GM21360 (cell line): ENCODE measurements around the gene SMIM38.

ENCODE experiments used
- ATAC-seq: cut with Tn5 transposase; IDR thresholded peaks from one replicate; pipeline ENCODE4 v1.9.1; 2021; ENCODE audit warnings: mild to moderate bottlenecking, moderate library complexity; ENCODE audit not compliant: unreplicated experiment

The SMIM38 gene

GRCh38 chr11:69155302-69156234 lies at the start of gene SMIM38:
SMIM38 (plus strand) TSS chr11:69155935; CDS start chr11:69157847, 1,912 bp downstream.
- ATAC-seq, result no peak

GRCh38 chr11:69106031-69106811 lies 49.5 kb upstream of the SMIM38 start:
- ATAC-seq, result no peak

- no peak for ATAC-seq
These were observed 48.3 kb upstream of the SMIM38 start for GRCh38 chr11:69107413-69107812.

- ATAC-seq, result no peak
These were observed 47.7 kb upstream of the SMIM38 start for GRCh38 chr11:69108030-69108429.

GRCh38 chr11:69108559-69108958 lies 47.2 kb upstream of the SMIM38 start:
- ATAC-seq, result no peak

- ATAC-seq, result no peak
These were observed 46.6 kb upstream of the SMIM38 start for GRCh38 chr11:69109101-69109500.

DNA sequence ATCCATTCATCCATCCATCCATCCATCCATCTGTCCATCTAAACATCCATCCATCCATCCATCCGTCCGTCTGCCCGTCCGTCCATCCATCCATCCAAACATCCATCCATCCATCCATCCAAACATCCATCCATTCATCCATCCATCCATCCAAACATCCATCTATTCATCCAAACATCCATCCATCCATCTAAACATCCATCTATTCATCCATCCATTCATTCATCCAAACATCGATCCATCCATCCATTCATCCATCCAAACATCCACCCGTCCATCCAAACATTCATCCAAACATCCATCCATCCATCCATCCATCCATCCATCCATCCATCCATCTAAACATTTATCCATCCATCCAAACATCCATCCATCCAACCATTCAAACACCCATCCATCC lies 45.3 kb upstream of the SMIM38 start:
- no peak for ATAC-seq

DNA sequence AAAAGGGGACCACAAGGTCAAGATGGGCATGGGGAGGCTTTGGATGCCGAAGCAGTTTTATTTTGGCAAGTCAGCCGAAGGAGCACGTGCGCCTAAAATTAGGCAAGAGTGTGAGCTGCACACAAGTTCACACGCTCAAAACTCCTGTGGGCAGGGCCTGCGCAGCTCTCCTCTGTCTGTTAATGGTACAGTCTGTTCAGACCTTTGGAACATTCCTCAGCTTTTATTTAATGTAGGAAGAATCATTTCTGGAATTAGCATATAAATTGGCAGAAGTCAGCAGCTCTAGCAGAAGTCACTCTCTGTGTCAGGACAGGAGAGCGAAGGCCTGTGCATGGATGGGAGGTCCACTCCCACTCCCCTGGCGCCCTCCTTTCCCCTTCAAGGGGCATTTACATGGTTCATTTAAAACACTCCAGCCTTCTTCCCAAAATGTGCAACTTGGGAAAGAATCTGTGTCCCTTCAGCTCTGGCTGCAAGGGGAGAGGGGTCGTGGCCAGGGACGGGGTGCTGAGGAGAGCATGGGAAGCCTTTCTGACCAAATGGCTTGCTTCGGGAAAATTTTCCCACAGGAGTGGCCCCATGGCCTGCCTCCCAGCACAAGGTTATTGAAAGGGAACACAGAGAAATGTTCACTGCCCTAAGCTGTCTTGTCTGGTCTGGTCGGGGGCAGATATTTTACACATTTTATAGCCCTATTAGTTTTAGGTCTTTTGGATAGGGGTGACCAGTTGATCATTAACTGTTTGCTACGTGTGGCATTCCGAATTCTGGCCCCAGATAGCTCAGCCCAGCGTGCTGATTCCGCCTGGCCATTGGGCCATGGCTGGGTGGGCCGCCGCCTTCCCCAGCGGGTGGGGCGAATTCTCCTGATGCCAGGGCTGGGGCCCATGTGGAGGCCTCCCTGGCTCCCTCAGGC lies 43.9 kb upstream of the SMIM38 start:
- ATAC-seq, result no peak

DNA sequence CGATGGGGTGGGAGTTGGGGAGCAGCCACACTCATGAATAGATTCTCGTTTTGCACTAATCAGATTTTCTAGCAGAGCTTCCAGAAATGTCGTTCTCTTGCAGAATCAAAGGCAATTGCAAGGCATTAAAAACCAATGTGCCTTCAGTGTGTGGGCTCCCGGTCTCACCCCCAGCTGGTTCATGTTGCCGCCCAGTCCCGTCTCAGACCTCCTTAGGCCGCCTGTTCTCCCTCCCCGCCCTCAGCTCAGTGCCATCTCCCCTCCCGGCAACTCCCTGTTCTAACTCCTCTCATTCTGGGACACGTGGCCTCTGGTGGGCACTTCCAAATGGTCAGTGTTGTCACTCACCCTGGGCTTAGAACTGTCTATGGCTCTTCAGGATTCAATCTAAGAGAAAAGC lies 42.5 kb upstream of the SMIM38 start:
- no peak for ATAC-seq

- ATAC-seq, result no peak
These were observed 41.9 kb upstream of the SMIM38 start for GRCh38 chr11:69113646-69114340.

DNA sequence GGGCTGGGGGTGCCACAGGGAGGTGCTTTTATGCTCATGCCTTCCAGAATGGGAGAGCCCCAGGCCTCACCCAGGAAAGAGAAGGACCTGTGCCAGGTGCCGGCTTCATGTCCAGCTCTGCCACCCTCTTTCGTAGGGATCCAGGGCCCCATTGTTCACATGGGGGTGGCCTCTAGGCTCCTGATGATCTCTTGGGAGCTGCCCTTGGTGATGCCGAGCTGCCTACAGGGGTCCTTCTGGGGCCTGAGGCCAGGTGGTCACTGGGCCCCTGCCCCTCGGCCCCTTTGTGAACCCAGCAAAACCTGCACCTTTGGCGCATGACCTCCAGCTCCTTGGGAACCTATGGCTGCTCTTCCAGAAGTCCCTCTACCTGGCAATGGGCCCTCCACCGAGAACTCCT lies 41.4 kb upstream of the SMIM38 start:
- no peak for ATAC-seq

- ATAC-seq, result no peak
These were observed 40.8 kb upstream of the SMIM38 start for GRCh38 chr11:69114811-69115523.

DNA sequence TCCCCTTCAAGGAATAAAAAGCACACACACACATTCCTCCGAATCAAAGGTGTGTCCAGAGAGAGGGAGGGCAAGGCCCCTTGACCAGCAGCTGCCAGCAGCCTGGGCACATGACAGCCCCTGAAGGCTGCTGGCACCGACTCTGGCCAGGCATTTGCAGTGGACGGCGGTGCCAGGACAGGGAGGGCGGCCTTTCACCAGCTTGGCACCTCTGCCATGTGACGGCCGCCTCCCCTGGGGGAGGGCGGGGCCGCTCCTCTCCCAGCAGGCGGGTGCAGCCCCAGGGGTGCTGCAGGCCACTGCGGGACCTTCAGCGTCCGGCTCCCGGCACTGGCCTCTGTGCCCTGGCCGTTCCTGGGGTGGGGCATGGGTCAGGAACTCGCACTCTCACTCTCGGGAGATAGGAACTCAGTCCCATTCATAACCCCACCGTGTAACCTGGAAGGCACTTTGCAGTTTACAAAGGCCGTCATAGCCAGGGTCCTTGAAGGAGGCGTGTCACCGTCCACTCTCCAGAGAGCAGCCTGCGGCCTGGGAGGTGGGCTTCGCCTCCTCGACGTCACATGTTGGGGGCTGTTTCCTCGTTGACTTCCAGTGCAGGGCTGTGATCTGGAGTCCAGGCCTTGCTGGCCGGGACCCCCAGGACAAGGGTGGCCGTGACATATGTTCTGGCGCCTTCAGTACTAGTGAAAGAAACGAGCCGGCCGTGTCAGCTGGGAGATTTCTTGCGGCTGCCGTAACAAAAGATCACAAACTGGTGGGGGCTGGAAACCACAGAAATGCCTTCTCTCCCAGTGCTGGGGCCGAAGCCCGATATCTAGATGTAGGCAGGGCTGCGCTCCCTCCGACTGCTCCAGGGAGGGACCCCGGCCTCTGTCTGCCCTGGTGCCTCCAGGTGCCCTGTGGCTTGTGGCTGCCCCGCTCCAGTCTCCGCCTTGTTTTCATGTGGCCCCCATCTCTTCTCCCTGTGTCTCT lies 39.9 kb upstream of the SMIM38 start:
- ATAC-seq, result no peak

GRCh38 chr11:69116671-69117070 lies 39.1 kb upstream of the SMIM38 start:
- ATAC-seq, result no peak

DNA sequence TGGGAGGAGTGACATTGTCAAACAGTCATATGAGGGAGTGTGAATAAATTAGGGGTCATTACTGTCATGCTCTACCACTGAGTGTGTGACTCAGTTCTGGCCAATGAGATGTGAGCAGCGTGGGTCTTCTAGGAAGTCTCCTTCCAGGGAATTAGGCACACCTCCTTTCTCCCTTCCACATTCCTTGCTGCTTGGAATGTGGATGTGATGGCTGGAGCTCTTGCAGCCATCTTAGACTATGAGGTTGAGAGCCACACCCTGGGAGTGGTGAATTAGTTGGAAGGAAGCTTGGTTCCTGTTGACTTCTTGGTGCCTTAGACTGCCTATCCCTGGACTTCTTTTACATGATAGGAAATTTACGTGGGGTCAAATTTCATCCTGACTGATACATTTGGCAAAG lies 36.5 kb upstream of the SMIM38 start:
- no peak for ATAC-seq

- ATAC-seq, result no peak
These were observed 35.4 kb upstream of the SMIM38 start for GRCh38 chr11:69120096-69120875.

GRCh38 chr11:69121021-69121420 lies 34.7 kb upstream of the SMIM38 start:
- no peak for ATAC-seq
